Measurements from ENCODE around the gene VLDLR. TPM values are rescaled to one million over a fixed set of nuclear protein-coding genes. Genes with fewer than 3 reads are reported as not detected.

The VLDLR gene
- total and polyA plus RNA-seq, 2 experiments from 2014 or later = 12.2 to 20.4 TPM

DNA sequence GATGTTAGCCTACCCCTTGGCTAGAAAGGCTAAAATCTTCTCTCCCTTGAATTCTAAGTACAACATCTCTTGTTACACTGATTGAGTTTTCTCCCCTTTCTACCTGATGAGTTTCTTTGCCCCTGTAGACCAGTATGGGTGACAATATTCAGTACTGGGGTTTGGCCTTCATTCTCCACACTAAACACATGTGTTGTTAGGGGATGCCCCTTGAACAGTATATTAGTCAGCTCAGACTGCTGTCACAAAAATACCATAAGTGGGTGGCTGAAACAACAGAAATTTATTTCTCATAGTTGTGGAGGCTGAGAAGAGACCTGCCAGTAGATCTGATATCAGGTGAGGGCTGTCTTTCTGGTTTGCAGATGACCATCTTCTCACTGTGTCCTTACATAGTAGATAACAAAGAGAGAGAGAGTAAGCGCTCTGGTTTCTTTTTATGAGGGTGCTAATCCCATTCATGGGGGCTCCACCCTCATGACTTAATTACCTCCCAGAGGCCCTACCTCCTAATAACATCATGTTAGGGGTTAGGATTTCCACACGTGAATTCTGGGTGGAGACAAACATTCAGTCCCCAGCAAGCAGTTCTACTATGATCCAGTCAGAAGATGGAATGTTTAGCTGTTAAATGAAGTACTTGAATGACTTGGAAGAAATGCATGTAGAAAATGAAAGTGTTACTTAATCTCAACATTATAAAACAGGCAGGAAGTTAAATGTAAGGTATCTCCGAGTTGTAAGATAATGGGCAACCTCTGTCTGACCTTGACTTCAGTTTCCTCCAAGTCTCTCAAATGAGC is 17.5 kb downstream of the VLDLR start:
- Histone ChIP-seq H3K9me2 (replicated peaks; ENCODE audit: insufficient read depth) (no peaks in the 10 kb centered on the region), H3K36me3 (replicated peaks; ENCODE audit: insufficient read depth, low read depth) (no peaks in the 10 kb centered on the region), H3K9me3 (ENCODE audit: low read depth) (no peaks in the 10 kb centered on the region), H3K79me2 (no peaks in the 10 kb centered on the region), H3K4me1 (ENCODE audit: insufficient read depth) (no peaks in the 10 kb centered on the region), H3K27me3 (no peaks in the 10 kb centered on the region), H3K27ac (no peak overlapping the region), H3K4me3 (no peak overlapping the region), H3K4me2 (no peak overlapping the region), H2AFZ (no peak overlapping the region), H4K20me1 (ENCODE audit: insufficient read depth, poor library complexity, severe bottlenecking) (no peaks in the 10 kb centered on the region)
- no peak for TF ChIP-seq EZH2phosphoT487 (IDR thresholded peaks at IDR 0.05; ENCODE audit: low read depth, severe bottlenecking, unreplicated experiment)
- TF ChIP-seq, protein P1, sequence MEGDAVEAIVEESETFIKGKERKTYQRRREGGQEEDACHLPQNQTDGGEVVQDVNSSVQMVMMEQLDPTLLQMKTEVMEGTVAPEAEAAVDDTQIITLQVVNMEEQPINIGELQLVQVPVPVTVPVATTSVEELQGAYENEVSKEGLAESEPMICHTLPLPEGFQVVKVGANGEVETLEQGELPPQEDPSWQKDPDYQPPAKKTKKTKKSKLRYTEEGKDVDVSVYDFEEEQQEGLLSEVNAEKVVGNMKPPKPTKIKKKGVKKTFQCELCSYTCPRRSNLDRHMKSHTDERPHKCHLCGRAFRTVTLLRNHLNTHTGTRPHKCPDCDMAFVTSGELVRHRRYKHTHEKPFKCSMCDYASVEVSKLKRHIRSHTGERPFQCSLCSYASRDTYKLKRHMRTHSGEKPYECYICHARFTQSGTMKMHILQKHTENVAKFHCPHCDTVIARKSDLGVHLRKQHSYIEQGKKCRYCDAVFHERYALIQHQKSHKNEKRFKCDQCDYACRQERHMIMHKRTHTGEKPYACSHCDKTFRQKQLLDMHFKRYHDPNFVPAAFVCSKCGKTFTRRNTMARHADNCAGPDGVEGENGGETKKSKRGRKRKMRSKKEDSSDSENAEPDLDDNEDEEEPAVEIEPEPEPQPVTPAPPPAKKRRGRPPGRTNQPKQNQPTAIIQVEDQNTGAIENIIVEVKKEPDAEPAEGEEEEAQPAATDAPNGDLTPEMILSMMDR (IDR thresholded peaks at IDR 0.05; ENCODE audit: poor library complexity) = no peak
- no peak for TF ChIP-seq EZH2 (IDR thresholded peaks at IDR 0.05; ENCODE audit: borderline replicate concordance)
- DNase-seq (ENCODE audit: low spot score) = no peak
- 76% methylated on average over 3 of the region's 3 CpGs for WGBS (ENCODE audit: low lambda C conversion rate, missing lambda C conversion rate)

DNA sequence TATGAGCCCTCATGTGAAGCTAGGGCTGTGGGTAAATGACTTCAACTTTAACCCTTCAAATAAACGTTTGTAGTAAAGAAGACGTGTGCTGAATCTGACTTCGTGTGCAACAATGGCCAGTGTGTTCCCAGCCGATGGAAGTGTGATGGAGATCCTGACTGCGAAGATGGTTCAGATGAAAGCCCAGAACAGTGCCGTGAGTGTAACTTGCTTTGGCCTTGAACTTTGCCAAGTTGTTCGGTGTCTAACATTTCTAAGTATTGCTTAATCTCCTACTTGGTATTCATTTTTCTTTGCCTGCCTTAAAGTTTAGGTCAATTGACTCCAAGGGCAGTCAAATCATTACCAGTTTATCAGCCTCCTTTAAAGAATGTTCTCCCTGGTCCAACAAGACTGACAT is 18.2 kb downstream of the VLDLR start:
- Histone ChIP-seq H3K4me1 (ENCODE audit: insufficient read depth) (no peaks in the 10 kb centered on the region), H3K4me2 (no peak overlapping the region), H3K27ac (no peak overlapping the region), H3K9me3 (ENCODE audit: low read depth) (no peaks in the 10 kb centered on the region), H3K79me2 (no peaks in the 10 kb centered on the region), H3K36me3 (replicated peaks; ENCODE audit: insufficient read depth, low read depth) (no peaks in the 10 kb centered on the region), H4K20me1 (ENCODE audit: insufficient read depth, poor library complexity, severe bottlenecking) (no peaks in the 10 kb centered on the region), H3K9me2 (replicated peaks; ENCODE audit: insufficient read depth) (no peaks in the 10 kb centered on the region), H2AFZ (no peak overlapping the region), H3K4me3 (no peak overlapping the region), H3K27me3 (no peaks in the 10 kb centered on the region)
- TF ChIP-seq EZH2 (IDR thresholded peaks at IDR 0.05; ENCODE audit: borderline replicate concordance) = no peak
- TF ChIP-seq EZH2phosphoT487 (IDR thresholded peaks at IDR 0.05; ENCODE audit: low read depth, severe bottlenecking, unreplicated experiment) = no peak
- TF ChIP-seq, protein P1 (IDR thresholded peaks at IDR 0.05; ENCODE audit: poor library complexity) = no peak
- 90% methylated on average over 7 of the region's 7 CpGs for WGBS (ENCODE audit: low lambda C conversion rate, missing lambda C conversion rate)
- no peak for DNase-seq (ENCODE audit: low spot score)

GRCh38 chr9:2640570-2640969 is 19.0 kb downstream of the VLDLR start:
- Histone ChIP-seq H2AFZ (no peak overlapping the region), H3K79me2 (no peaks in the 10 kb centered on the region), H3K4me1 (ENCODE audit: insufficient read depth) (no peaks in the 10 kb centered on the region), H3K4me3 (no peak overlapping the region), H4K20me1 (ENCODE audit: insufficient read depth, poor library complexity, severe bottlenecking) (no peaks in the 10 kb centered on the region), H3K9me2 (replicated peaks; ENCODE audit: insufficient read depth) (no peaks in the 10 kb centered on the region), H3K36me3 (replicated peaks; ENCODE audit: insufficient read depth, low read depth) (no peaks in the 10 kb centered on the region), H3K9me3 (ENCODE audit: low read depth) (no peaks in the 10 kb centered on the region), H3K4me2 (no peak overlapping the region), H3K27ac (no peak overlapping the region), H3K27me3 (no peaks in the 10 kb centered on the region)
- TF ChIP-seq EZH2 (IDR thresholded peaks at IDR 0.05; ENCODE audit: borderline replicate concordance) (no peak), EZH2phosphoT487 (IDR thresholded peaks at IDR 0.05; ENCODE audit: low read depth, severe bottlenecking, unreplicated experiment) (no peak)
- TF ChIP-seq, protein P1 (IDR thresholded peaks at IDR 0.05; ENCODE audit: poor library complexity) = no peak
- WGBS (ENCODE audit: low lambda C conversion rate, missing lambda C conversion rate) = 96% methylated on average over 1 of the region's 1 CpG
- no peak for DNase-seq (ENCODE audit: low spot score)

All from hepatocyte (in vitro differentiated cells).